G401.6 (cell line): ENCODE data around the gene TMEM129.
A peak's percentile ranks its signal among the peaks of the same experiment; 100 is the strongest.

Experiments used
- FAIRE-seq: peaks from 2 replicates; lab custom pipeline; 2012; peaks lifted over from hg19 to GRCh38; lab: Jason Lieb, UNC

The TMEM129 gene, protein sequence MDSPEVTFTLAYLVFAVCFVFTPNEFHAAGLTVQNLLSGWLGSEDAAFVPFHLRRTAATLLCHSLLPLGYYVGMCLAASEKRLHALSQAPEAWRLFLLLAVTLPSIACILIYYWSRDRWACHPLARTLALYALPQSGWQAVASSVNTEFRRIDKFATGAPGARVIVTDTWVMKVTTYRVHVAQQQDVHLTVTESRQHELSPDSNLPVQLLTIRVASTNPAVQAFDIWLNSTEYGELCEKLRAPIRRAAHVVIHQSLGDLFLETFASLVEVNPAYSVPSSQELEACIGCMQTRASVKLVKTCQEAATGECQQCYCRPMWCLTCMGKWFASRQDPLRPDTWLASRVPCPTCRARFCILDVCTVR

DNA sequence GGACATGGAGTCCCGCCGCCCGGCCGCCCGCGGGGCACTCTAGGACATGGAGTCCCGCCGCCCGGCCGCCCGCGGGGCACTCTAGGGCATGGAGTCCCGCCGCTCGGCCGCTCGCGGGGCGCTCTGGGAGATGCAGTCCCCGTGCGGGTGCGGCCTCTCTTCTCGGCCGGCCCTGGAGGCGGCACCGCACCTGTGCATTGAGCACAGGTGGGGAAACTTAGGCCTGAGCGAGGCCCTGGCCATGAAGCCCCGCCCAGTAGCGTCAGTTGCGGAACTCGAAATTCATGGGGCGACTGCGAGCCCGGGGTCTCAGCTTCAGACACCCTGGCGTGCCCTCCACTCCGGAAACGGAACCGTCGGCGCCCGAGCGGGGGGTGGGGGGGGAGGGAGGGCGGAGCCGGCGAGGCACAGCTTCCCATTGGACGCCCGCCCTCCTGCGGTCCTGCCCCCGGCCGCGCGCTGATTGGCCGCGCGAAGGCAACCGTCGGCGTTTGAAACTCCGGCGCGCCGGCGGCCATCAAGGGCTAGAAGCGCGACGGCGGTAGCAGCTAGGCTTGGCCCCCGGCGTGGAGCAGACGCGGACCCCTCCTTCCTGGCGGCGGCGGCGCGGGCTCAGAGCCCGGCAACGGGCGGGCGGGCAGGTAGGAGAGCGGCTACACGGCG, at the start of gene TMEM129, which contains the start of gene TACC3:
Gene TMEM129 (minus strand): TSS at position 321 of the 663 bp plus-strand sequence. CDS start 486 bp downstream, outside the sequence.
Gene TACC3 (plus strand): TSS at position 519 of the 663 bp plus-strand sequence. CDS start 1,901 bp downstream, outside the sequence.
- FAIRE-seq = peak; percentile 34

DNA sequence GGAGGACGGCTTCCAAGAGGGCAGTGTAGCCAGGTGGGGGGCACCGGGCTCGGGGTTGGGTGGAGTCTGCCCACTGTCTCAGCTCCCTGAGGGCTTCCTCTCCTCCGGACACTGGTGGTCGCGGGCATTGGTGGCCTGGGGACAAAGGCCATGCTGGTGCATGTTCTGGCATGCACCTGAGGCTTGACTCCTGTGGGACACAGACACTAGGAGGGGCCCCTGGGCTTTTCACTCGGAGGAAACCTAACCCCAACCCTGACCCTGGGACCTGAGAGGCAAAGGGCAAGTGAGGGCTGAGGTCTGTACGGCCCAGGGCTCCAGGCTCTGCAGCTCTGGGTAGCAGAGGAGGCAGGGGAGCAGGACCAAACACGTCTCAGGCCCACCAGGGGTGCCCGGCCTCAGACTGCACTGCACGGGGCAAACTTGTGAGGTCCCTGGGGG, 49.7 kb upstream of the TMEM129 start:
- FAIRE-seq = no peak

DNA sequence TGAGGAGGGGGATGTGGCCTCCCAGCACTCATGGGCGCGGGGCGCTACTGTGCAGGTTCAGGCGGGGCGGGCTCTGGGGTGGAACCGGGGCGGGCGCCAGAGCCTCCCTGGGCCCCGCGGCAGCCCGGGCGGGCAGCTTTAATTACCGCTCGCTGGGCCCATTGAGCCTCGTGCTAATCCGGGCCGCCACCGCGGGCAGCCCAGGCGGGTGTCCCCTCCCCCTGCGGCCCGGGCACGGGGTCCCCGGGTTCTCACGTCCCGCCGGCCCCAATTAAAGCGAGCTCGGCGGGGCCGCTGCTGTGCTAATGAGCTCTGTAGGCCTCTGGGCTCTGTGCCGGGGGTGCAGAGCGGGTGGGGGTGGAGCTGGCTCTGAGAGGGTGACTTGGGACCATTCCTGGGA, 49.1 kb upstream of the TMEM129 start:
- FAIRE-seq = no peak

DNA sequence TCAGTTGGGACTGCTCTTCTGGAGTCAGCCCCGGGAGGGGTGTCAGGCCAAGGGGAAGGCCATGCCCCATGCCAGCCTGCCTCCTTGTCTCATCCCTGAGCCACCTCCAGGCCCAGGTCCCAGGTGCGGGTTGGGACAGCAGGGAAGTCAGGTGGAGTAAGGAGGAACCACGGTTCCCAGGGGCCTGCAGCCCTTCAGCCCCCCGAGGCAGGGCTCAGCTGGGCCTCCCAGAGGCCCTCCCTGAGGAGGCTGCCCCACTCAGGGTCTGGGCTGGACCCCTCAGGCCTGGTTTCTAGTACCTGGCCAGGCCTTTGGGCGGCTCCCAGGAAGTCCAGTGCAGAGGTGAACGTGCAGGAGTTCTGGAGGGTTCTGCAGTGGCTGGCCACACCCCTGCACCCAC, 48.6 kb upstream of the TMEM129 start:
- FAIRE-seq = no peak

DNA sequence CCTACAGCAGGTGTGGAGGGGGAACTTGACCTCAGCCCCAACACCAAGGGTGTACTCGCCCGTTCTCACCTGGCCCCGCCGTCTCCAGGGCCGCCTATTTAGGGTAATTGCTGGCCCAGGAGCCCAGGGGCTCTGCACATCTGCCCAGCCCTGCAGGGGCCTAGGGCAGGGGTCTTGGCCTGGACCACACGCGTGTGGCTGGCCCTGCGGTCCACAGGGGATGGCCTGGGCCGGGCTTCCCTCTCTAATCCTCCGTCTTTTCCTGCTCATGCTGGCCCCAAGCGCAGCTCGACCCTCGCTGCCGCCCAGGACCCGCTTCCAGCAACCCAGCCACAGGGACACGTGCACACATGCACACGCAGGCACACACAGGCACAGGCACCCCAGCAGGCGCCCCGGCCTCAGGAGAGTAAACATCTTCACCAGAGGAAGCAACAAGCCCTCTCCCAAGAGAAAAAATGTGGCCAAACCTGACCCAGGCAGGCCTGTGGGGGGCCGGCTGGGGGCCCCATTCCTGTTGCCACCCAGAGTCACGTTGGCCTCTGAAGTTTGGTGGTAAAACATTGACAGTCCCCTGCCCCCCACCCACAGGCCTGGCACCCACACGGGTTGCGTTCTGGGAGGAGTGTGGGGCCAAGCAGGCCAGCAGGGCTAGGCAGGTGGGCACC, 47.4 kb upstream of the TMEM129 start:
- FAIRE-seq = no peak

DNA sequence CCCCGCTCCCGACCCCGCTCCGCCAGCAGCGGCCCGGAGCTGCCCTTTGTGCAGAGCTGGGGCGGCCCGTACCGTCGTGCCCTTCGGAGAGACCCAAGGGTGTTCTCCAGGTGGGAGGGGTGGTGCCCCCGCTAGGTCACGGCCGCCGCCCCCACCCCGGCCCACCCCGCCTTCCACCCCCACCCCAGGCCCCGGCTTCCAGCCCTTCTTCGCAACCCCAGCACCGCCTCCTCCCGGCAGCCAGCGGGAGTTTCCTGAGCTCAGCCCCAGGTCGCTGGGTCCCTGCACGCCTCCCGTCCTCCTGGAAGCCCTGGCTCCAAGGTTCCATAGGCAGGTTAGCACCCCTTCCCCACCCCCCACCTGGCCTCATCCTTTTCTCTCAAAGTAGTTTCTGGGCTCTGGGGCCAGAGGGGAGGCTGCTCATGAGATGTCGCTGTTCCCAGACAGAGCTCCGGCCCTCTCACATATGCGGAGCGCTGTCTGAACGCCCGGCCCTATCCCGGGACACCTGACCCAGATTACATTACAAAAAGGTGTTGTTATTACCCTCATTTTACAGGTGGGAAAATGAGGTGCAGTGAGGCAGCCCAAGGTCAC, 46.7 kb upstream of the TMEM129 start:
- FAIRE-seq = no peak

DNA sequence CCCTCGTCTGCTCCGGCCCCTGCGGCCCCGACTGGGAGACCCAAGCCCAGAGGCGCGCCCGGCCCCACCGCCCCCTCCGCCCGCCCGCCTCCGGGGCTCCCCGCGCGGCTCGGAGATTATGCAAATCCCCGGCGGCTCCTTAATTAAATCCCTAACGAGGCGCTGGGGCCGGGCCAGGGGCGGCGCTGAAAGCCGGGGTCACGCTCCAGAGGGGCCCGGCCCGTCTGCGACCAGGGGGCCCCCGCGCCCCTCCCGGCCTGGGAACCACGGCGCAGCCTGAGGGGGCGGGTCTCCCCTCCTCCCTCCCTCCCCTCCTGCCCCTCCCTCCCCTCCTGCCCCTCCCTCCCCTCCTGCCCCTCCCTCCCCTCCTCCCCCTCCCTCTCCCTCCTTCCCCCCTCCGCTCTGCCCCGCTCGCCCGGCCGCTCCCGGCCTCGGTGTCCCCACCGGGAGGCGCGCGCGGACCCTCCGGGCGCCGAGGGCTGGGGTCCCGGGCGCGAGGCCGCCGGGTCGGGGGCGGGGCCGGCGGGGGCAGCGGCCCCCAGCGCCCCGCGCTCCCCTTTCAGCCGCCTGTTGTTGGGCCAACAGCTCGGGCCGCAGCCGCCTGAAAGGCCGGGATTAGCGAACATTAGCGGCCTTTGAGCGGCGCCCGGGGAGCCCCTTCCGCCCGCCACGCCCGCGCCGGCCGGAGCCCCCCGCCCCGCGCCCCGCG, 46.1 kb upstream of the TMEM129 start:
- FAIRE-seq = no peak

DNA sequence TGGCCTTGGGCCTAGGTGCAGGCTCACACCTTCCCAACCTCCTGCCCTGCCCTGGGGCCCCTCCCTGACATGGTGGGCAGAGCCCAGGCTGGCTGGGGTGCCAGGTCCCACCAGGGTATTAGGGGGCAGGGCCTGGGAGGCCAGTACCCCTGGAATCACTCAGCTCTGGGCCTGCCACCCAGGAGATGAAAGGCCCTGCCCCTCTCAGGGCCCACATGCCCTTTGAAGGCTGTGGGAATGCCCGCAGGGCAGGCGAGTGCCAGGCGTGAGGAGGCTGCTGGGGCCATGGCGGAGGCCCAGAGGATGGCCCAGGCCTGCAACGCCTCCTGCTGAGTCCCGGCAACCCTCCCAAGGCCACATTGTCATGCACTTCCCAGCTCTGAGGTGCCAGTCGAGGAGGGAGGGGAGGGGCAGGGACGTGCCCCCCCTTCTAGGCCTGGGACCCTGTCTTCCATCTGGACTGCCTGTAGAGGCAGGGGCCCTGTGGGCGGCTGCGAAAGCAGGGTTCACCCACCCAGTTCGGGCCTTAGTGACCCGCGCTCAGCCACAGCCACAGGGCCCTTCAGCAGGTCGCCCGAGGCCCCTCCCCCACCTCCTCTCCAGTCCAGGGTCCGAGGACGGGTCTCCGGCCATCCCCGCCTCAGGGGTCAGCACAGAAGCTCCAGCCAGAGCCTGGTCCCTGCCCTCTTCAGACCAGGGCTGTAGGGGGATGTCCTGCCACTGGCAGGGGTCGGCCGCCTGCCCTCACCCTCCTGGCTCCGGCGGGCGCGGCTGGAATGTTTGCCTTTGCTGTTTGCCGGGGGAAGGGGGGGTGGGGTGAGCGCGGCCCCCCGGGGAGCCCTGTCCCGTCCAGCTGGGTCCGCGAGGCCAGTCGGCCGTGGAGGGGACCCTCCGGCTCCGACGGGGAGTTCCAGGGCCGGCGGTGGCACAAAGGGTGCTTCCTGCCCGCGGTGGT, 45.3 kb upstream of the TMEM129 start:
- FAIRE-seq = no peak

DNA sequence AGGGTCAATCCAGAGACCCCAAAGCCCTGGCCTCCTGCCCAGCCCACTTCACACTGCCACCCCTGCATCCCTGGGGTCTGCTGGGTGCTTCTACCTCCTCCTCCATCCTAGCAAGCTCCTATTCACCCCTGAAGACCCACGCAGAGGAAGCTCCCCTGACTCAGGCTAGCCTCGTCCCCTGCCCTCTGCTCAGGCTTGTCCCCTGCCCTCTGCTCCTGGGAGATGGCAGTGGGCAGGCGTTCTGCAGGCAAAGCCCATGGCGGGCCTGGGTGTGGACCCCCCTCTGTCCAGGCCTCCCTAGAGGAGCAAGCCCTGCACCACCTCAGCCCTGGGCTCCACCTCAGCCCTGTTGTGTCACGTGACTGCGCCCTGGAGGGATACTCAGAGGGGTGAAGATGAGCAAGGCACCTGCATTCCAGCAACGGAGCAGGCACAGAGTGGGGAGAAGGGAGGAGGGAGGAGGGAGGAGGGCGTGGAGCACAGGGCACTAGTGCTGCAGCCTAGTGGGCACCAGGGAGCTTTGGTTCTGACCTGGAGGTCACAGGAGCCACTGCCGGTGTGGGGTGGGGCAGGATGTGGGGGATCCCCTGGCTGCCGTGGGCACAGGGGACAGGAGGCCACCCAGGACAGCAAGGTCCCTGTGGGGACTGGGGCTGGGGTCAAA, 44.4 kb upstream of the TMEM129 start:
- no peak for FAIRE-seq

DNA sequence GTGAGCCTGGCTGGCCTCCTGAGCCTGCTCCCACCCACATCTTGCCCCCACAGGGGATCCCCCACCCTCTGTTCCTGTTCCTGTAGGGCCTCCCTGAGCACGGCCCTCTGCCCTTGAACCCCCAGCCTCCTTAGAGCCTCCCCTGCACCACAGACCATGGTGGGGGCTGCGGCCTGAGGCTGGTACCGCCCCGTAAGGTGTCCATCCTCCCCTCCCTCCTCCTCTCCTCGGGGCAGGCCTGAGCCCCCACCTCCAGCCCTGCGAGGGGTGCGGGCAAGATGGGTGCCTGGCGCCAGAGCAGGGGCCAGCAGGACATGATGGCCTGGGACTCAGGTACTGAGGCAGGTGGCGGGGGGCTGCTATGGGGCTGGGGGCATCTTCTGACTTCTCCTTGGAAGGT, 43.5 kb upstream of the TMEM129 start:
- FAIRE-seq = no peak

DNA sequence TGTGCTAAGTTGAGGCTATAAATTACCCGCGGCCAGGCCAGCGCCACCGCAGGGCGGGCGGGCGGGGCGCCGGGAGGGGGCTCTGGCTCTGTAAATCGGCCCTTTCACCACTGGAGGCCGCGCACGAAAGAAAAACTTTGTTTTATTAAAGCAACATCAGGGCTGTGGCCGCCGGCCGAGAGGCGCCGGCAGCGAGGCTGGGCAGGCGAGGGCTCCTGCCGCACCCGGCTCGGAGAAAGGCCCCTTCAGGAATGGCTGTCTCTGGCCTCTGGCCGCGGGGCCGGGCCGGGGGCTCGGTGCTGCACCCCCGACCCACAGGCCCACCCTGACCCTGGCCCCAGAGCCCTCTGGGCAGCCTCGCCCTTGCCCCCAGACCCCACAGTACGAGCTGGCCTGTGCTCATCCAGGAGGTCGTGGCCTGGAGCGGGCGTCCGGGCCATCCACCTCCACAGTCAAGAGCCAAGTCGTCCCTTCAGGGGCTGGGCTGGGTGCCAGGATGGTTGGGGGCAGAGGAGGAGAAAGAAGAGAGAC, 42.5 kb upstream of the TMEM129 start:
- FAIRE-seq = no peak

DNA sequence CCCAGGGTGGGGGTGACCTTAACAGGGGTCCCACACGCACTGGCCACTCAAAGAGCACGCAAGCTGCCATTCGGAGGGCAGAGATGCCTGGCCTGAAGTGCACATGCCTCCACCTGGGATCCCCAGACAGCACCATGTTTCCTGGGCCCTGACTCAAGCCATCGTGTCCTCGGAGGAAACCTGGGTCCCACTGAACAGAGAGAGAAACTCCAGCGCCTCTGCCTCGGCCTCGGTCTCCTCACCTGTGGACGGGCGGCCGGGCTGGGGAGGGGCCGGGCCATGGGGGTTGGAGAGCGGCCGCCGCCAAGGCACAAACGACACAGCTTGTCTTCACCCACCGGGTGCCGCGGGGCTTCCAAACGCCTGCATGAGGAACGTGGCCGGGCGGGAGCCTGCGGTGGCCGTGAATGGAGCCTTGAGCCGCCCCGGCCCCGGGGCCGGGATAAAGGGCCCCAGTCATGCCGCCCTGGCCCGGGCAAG, 42.0 kb upstream of the TMEM129 start:
- FAIRE-seq = no peak

DNA sequence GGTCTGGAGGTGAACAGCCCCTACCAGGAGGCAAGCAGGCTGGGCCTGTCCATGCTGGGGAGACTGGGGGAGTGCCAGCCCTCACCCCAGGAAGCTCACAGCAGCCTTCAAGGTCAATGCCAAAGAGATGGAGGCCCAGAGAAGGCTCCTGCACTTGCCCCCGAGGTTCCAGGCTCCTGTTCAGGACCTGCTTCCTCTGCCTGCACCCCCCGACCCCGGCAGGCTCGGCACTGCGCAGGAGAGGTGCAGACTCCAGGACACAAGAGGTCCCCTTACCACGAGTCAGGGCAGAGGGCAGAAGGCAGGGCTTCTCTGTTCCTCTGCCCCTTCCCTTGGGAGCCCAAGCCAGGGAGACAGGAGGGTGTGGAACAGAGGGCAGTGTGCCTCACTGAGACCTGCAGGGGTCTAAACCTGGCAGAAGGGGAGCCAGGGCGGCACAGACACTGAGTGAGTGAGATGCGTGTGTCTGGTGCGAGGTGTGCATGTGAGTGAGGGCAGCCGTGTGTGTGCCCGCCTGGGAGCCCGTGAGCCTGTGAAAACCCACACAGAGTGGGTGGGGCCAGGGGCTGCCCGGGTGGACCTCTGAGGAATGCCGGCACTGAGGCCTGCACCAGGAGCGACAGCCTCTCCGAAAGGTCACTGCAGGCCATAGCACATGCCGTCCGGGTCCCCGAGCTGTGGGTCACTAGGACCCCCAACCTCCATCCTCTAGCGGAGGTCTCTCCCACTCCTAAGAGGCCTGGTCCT, 41.3 kb upstream of the TMEM129 start:
- no peak for FAIRE-seq

DNA sequence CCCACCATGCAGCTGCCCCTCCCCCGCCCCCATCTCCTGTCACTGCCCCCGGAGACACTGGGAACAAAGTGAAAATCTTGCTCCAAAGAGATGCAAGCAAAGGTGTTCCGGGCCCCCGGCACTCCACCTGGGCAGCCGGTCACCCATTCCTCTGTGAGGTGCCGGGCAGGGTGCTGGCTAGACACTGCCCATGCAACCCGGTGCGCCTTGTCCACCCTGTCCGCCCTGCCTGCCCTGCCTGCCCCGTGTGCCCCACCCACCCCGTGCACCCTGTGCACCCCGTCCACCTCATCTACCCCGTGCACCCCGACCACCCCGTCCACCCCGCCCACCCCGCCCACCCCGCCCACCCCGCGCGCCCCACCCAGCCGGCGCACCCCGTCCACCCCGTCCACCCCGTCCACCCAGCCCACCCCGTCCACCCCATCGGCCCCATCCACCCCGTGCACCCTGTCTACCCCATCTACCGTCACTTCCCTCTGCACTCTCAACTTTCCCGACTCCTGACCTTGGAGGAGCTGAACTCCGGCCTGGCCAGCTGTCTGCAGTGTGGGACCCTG, 40.1 kb upstream of the TMEM129 start:
- no peak for FAIRE-seq

DNA sequence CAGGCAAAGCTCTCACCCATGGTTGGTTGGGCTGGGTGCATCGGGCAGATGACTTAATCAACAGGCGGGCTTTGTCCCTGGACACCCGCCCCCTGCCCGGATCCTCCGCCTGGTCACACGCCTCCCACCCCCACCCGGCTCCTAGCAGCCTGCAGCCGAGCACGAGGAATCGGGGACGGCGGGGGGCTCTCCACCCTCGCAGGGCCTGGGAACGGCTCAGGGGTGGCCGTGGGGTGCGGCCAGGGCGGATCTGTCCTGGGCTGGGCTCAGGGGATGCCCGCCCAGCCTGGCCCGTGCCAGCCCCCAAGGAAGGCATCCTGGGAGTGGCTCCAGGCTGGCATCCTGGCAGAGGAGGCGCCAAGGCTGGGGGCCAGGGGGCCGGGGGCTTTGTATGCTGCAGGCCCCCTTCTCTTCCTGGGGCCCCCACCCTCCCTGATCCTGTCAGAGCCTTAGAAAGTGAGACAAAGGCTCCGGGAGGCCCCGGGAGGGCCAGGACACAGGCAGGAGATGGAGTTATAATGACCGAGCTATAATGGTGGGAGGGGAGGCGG, 39.5 kb upstream of the TMEM129 start:
- no peak for FAIRE-seq

DNA sequence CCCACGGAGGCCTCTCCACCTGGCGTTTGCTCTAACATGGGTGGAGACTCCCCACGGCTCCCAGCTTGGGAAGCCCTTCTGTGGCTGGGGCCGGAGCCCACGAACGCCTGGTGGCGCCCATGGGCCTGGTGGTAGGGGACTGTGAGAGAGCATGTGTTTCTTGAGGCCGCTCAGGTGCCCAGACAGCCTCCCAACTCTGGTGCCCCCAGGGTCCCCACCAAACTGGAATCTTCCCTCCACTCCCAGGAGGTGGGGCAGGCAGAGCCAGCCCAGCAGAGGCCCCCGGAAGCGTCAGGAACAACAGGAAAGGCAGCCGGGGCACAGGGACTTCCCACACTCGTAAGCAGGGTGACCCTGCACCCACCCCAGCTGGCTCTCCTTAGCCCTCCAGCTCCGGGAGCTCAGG, 38.7 kb upstream of the TMEM129 start:
- no peak for FAIRE-seq

DNA sequence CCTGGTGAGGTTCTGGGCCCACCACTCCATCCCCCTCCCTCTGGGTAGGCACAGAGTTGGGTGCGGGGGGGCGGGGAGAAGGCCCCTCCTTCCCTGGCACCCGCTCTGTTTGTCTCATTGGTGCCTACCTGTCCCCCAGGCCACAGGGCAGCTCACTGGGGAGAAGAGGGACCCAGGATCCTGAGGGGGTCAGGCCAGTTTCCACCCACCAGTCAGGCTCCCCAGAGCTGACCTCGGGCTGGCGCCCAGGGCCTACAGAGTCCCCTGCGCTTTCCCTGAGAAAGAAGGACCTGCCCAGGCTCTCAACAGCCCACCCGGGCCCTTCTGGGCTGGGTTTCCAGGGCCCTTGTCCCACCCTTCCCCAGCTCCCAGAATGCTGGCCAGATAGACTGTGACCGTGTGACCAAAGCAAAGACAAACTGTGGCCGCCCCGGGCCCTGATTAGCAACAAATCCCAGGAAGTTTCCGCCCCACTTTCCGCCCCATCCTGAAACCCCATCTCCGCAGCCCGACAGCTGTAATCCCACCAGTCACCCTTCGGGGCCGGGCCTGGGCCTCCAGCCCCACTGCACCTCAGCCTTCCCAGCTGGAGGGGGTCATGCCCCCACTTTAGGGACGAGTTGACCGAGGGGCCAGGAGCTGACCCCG, 38.2 kb upstream of the TMEM129 start:
- no peak for FAIRE-seq
